Progenitor cell of endocrine pancreas (in vitro differentiated cells): ENCODE results near the gene CD63. TPM values are rescaled to one million over a fixed set of nuclear protein-coding genes. Genes with fewer than 3 reads are reported as not detected.
"Not testable (repeated sequence)": the region's sequence is repeated elsewhere in the genome, so short reads cannot be mapped to it uniquely, and the experiment has no call there.

Experiments
- DNase-seq: peaks from one replicate; pipeline ENCODE4 v3.0.0; 2021; ENCODE audit warnings: low spot score; ENCODE audit not compliant: unreplicated experiment
- H3K27ac Mint-ChIP-seq: 2 replicates; pipeline ENCODE4 v1.8.0; 2021; ENCODE audit warnings: mild to moderate bottlenecking, moderate library complexity, mixed read lengths
- H3K27me3 Mint-ChIP-seq: 2 replicates; pipeline ENCODE4 v1.8.0; 2021; ENCODE audit warnings: mixed read lengths
- H3K36me3 Mint-ChIP-seq: 2 replicates; pipeline ENCODE4 v1.8.0; 2022; ENCODE audit warnings: mixed read lengths; ENCODE audit not compliant: insufficient read depth
- H3K4me1 Mint-ChIP-seq: 2 replicates; pipeline ENCODE4 v1.8.0; 2021; ENCODE audit warnings: low read depth, mixed read lengths
- H3K4me3 Mint-ChIP-seq: 2 replicates; pipeline ENCODE4 v1.8.0; 2021; ENCODE audit warnings: low read depth, mild to moderate bottlenecking, moderate library complexity, mixed read lengths
- H3K9me3 Mint-ChIP-seq: 2 replicates; pipeline ENCODE4 v1.8.0; 2021; ENCODE audit warnings: low read depth, mixed read lengths
- CTCF ChIP-seq: fragments of 200-600 bp; sonication (generic); IDR thresholded peaks from one replicate; pipeline ENCODE4 v1.5.0; 2021; ENCODE audit warnings: antibody characterized with exemption, mild to moderate bottlenecking; ENCODE audit not compliant: unreplicated experiment
- total RNA-seq: library from RNA; stranded (reverse); gene quantifications from 2 replicates; pipeline ENCODE4 v1.2.1, GENCODE V29; 2021

The CD63 gene
- total RNA-seq, 1 donor from 2014 or later = 407 TPM

- no peak for DNase-seq
- Mint-ChIP-seq H3K9me3 (no peaks in the 10 kb centered on the region), H3K27ac (no peak overlapping the region), H3K27me3 (no peaks in the 10 kb centered on the region), H3K4me1 (peaks cover 4% of the 10 kb centered on the region), H3K4me3 (no peak overlapping the region), H3K36me3 (peaks cover 21% of the 10 kb centered on the region)
- TF ChIP-seq CTCF = no peak
These were observed 33.8 kb upstream of the CD63 start for GRCh38 chr12:55762646-55763045.

DNA sequence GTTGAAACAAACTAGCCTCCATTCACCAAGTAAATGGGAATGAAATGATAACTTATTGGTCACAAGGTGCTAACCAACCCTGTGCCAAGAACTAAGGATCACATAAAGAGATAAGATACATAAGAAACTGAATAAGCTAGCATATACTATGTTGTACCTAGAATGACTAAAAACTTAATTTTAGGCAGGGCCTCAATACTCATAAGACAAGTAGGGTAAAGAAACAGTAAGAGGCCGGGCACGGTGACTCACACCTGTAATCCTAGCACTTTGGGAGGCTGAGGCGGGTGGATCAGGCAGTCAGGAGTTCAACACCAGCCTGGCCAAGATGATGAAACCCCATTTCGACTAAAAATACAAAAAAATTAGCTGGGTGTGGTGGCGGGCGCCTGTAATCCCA, 31.9 kb upstream of the CD63 start:
- Mint-ChIP-seq H3K4me1 (no peaks in the 10 kb centered on the region), H3K27ac (no peak overlapping the region), H3K9me3 (no peaks in the 10 kb centered on the region), H3K4me3 (no peak overlapping the region), H3K36me3 (peaks cover 22% of the 10 kb centered on the region), H3K27me3 (no peaks in the 10 kb centered on the region)
- TF ChIP-seq CTCF = no peak
- no peak for DNase-seq

GRCh38 chr12:55758575-55758974, 29.8 kb upstream of the CD63 start:
- H3K4me1 Mint-ChIP-seq, H3K9me3 Mint-ChIP-seq, H3K4me3 Mint-ChIP-seq, H3K27me3 Mint-ChIP-seq, H3K27ac Mint-ChIP-seq, DNase-seq: not testable (repeated sequence)
- peaks cover 24% of the 10 kb centered on the region for H3K36me3 Mint-ChIP-seq

DNA sequence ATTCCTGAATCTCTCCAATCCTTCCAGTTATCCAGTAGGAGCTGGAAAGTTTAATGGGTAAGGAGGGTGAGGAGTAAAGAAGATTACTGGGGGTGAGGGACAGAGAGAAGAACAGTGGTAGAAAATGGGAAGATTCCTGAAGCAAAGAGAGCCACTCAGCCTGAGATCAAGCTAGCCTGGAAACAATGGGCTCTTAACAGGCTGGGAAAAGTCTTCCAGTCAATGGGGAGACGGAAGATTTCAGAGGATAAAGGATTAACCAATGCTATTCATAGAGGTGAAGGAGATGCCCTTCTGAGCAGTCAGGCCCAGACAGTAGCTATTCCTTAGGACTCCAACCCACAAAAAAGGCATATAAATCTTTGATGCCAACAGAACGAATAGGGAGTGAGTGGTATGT, 28.9 kb upstream of the CD63 start:
- no peak overlapping the region for H3K4me3 Mint-ChIP-seq
- TF ChIP-seq CTCF = no peak
- H3K27ac Mint-ChIP-seq = no peak overlapping the region
- no peak for DNase-seq
- H3K36me3 Mint-ChIP-seq = peaks cover 27% of the 10 kb centered on the region
- no peaks in the 10 kb centered on the region for H3K9me3 Mint-ChIP-seq
- peaks cover 5% of the 10 kb centered on the region for H3K4me1 Mint-ChIP-seq
- H3K27me3 Mint-ChIP-seq = no peaks in the 10 kb centered on the region

DNA sequence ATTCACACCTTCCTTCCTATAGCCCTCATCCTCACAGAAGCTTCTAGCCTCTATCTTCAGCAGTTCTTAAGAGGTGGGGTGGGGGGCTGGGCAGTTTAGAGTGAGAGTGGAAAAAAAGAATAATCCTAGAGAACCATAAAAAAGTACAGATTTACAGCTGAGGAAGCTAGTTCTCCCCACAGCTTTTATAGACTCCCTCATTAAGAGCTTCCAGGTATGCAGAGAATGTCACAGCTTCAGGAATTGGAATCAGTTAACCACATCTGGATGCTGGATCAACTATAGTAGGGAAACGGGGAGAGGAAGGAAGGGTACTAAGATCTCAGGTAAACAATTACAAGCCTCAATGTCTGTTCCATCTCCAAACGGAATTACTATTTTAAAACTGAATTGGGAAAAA, 26.4 kb upstream of the CD63 start:
- Mint-ChIP-seq H3K4me3 (no peak overlapping the region), H3K27ac (peak overlapping the region; percentile 47), H3K36me3 (peaks cover 21% of the 10 kb centered on the region), H3K9me3 (no peaks in the 10 kb centered on the region), H3K27me3 (no peaks in the 10 kb centered on the region), H3K4me1 (peaks cover 5% of the 10 kb centered on the region)
- DNase-seq = no peak
- TF ChIP-seq CTCF = no peak

- H3K4me3 Mint-ChIP-seq = no peak overlapping the region
- TF ChIP-seq CTCF = no peak
- peaks cover 20% of the 10 kb centered on the region for H3K36me3 Mint-ChIP-seq
- DNase-seq = no peak
- H3K4me1 Mint-ChIP-seq = peaks cover 34% of the 10 kb centered on the region
- H3K27ac Mint-ChIP-seq = peak overlapping the region; percentile 46
- H3K27me3 Mint-ChIP-seq = no peaks in the 10 kb centered on the region
- H3K9me3 Mint-ChIP-seq = no peaks in the 10 kb centered on the region
These were observed 19.6 kb upstream of the CD63 start for GRCh38 chr12:55748230-55748993.
